Activated CD4-positive, alpha-beta T cell treated with anti-CD3 and anti-CD28 coated beads, Interleukin-2, Interleukin-6, amounts not matched to agents 100 ng/mL and 50 ng/mL, durations not matched to agents 16 hours and 8 hours (primary cell): ENCODE data around the gene TERC.
"Not testable (repeated sequence)": the region's sequence is repeated elsewhere in the genome, so short reads cannot be mapped to it uniquely, and the experiment has no call there.

Source experiments
- DNase-seq: peaks from one replicate; pipeline ENCODE4 v3.0.0-alpha.2; 2020

The TERC gene

DNA sequence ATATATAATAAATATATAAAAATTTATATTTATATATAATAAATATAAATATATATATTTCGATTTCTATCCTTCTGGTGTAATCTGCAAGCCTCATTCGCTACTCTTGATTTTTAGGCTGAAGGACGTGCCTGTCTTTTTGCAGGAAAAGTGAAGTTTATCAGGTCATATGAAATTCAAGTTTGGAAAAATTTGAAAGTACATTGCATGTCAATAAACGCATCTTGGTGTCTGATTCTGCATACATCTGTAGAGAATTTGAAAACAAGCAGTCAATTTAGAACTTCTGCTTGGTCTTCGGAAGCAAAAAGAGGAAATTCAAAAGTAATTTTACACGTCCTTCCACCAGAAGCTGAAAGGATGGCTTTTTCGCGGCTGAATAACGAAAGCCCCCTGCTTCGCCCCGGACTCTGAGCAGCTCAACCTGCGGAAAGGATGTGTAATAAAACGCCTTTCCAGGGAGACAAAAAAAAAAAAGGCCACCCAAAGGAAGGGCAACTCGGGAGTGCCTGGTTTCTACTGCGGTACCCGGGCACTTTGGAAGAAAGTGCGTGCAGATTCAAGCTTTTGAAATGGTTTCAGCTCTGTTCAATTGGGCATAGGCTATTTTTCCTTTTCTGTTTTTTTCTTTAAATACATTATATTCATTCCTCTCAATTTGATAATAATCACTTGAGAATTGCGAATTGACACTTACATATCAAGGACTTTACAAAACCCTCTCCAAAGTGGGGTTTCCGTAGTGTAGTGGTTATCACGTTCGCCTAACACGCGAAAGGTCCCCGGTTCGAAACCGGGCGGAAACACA is 6.8 kb upstream of the TERC start:
- peak; percentile 87 for DNase-seq

GRCh38 chr3:169769287-169770181 is 4.7 kb upstream of the TERC start, which contains the start of gene ACTRT3:
Gene ACTRT3, minus strand, starts transcription at chr3:169769561. Its CDS starts 41 bp downstream, at chr3:169769520.
- peak; percentile 75 for DNase-seq

GRCh38 chr3:169764312-169764881 is 463 bp downstream of the TERC start:
- DNase-seq, result peak; percentile 77

GRCh38 chr3:169760479-169760878 is 4.4 kb downstream of the TERC start:
- DNase-seq, result no peak

GRCh38 chr3:169759256-169759655 is 5.6 kb downstream of the TERC start:
- peak; percentile 75 for DNase-seq

DNA sequence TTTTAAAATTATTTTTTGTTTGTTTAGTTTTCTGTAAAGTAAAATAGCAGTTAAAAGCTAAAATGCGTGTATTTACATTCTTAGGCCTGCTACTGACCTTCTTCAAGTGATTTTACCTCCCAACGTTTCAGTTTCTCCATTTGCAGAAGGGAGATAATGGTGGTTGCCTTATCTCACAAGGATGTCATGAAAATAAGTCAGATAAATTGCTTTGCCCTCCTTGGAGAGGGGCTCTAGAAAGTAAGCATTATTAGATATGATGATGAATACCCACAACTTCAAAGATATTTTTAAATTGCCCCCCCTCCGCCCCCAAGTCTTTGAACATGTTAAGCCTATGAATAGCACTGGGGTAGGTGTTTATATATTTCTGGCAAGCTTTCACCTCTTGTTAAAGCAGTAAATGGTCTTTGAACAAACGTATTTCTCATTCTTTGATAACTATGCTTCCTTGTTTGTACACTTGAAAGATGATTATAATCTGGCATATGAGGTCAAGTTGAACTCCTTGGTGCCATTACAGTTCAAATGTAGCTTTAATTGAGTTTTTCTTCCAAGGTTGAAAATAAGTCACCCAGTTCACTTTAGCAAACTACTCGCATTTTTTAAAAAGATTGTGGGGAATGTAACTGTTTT is 6.4 kb downstream of the TERC start:
- no peak for DNase-seq

DNA sequence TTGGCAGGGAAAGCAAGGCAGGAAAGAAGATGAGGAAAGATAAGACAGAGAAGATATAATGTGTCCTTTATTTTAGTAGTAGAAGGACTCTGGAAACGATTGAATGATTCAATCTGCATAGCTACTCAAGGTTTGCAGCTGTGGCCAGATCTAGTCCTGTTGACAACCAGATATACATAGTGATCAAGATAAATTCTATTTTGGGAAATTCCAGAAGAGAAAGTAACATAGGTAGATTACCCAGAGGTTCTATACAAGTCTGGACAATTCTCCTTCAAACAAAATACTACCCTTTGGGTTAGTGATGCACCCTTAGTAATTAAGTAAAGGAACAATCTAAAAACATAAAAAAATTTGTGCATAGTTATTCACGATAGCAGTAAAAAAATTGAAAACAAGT is 9.4 kb downstream of the TERC start:
- DNase-seq, result no peak

DNA sequence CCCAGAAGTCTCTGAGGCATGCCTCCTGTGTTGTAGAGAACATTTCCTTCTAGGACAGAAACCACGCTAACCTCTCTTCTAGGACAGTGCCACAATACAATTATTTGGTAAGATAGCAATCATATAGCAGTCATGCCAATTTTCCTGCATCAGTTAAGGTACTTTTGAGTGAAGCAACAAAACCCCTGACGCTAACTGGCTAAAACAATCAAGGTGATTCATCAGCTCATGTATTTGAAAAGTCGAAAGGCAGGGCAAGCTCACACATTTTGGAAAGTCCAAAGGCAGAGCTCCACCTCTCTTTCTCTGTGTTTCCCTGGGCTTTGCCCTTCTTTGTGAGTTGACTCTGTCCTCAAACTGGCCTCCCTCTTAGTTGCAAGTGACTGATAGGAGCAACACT is 10.1 kb downstream of the TERC start:
- DNase-seq, result no peak

GRCh38 chr3:169751875-169752274 is 13.0 kb downstream of the TERC start:
- no peak for DNase-seq

GRCh38 chr3:169750665-169751064 is 14.2 kb downstream of the TERC start:
- no peak for DNase-seq

DNA sequence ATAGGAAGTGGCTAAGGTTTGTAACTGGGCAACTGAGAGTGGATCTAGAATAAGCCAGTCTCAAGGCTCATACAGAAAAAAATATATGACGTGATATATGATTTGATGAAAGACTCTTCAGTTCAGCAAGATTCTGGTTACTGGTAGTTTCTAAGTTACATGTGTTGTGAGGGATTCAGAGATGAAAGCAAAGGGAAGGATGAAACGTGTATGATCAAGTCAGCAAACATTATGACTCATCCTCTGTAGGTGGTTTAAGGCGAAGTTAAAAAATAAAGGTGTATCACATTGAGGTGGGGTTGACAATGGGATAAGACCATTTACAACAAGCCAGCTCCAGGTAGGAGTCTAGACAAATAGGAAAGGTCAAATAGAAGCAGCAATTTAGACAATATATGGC is 16.2 kb downstream of the TERC start:
- DNase-seq, result peak; percentile 38

- no peak for DNase-seq
Observed at GRCh38 chr3:169746924-169747323, 17.9 kb downstream of the TERC start.

- no peak for DNase-seq
Observed at GRCh38 chr3:169744366-169745054, 20.4 kb downstream of the TERC start.

- DNase-seq, result no peak
Observed at GRCh38 chr3:169739067-169739466, 25.8 kb downstream of the TERC start.

- not testable (repeated sequence) for DNase-seq
Observed at GRCh38 chr3:169731857-169732256, 33.0 kb downstream of the TERC start.

DNA sequence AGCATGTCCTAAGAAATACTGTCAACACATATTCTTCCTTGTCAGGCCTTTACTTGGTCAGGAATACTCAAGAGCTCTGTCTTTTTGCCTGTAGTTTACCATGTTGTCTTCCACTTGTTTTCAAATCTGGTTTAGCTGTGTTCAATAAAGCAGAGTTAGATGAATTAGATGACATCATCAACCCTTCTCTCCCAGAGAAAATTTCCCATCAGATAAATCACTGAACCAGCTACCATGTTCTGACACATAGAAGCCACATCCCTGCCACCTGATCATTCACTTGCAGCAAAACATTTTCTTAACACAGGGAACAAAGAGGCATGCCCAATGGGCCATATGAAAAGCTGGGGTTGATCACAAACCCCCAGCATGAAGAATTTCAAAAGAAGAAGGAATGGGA is 42.1 kb downstream of the TERC start:
- DNase-seq, result no peak

GRCh38 chr3:169718415-169718814 is 46.4 kb downstream of the TERC start:
- DNase-seq, result not testable (repeated sequence)
